ENCODE measurements around the gene NUCB2.
A peak's percentile ranks its signal among the peaks of the same experiment; 100 is the strongest.

Gene NUCB2

DNA sequence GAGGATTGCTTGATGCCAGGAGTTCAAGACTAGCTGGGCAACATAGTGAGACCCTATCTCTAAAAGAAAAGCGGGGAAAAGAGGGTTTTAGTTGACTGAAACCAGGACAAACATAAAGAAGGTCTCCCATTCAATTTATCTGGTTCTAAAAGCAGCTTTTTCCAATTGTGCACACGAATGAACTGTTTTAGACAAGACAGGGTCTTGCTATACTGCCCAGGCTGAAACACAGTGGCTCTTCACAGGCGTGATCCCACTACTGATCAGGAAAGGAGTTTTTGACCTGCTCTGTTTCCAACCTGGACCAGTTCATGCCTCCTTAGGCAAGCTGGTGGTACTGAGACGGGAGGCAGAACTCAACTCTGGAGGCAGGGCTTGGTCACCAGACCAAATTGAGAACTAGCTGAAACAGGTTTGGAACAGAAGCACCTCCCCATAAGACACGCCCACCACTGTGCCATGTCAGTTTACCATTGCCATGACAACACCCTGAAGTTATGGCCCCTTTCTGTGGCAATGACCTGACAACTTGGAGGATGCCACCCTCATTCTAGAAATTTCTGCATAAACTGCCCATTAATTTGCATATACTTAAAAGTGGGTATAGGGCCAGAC lies 2.8 kb upstream of the NUCB2 start:
- no peaks in the 10 kb centered on the region for H3K27me3 ChIP-seq
- H3K4me3 ChIP-seq (ENCODE audit: low read depth, low read length) = no peak overlapping the region
- H3K4me1 ChIP-seq = no peaks in the 10 kb centered on the region
- no peak for DNase-seq
- TF ChIP-seq, protein P1, sequence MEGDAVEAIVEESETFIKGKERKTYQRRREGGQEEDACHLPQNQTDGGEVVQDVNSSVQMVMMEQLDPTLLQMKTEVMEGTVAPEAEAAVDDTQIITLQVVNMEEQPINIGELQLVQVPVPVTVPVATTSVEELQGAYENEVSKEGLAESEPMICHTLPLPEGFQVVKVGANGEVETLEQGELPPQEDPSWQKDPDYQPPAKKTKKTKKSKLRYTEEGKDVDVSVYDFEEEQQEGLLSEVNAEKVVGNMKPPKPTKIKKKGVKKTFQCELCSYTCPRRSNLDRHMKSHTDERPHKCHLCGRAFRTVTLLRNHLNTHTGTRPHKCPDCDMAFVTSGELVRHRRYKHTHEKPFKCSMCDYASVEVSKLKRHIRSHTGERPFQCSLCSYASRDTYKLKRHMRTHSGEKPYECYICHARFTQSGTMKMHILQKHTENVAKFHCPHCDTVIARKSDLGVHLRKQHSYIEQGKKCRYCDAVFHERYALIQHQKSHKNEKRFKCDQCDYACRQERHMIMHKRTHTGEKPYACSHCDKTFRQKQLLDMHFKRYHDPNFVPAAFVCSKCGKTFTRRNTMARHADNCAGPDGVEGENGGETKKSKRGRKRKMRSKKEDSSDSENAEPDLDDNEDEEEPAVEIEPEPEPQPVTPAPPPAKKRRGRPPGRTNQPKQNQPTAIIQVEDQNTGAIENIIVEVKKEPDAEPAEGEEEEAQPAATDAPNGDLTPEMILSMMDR (IDR thresholded peaks at IDR 0.05; ENCODE audit: low read depth, low read length) = no peak
- H3K36me3 ChIP-seq = no peaks in the 10 kb centered on the region
- no peaks in the 10 kb centered on the region for H3K9me3 ChIP-seq

DNA sequence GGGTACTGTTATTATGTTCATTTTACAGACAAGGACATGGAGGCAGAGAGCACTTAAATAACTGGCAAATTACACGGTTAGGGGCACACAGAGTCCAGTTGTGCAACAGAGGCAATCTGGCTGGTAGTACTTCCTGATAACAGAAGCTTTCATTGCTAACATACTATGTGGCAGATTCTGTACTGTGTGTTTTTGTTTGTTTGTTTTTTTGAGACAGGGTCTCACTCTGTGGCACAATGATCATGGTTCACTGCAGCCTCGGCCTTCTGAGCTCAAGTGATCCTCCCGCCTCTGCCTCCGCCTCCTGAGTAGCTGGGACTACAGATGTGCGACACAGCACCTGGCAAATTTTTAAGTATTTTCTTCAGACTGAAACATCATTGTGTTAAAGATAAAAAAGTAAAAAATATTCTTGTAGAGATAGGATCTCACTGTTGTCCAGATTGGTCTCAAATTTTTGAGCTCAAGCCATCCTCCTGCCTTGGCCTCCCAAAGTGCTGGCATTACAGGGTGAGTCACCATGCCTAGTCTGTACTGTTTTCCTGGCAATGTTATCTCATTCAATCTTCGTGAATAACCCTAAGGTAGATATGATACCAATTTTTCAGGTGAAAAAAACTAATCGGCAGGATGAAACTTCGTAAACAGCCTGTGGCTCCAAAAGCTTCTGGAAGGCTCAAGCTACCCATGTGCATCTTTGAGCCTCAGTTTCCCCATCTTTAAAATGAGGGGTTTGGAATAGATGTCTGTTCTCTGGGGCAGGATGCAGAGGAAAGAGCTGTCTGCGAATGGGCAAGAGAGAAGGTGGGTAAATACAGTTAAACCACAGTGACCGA lies 921 bp upstream of the NUCB2 start:
- DNase-seq = no peak
- TF ChIP-seq, protein P1 (IDR thresholded peaks at IDR 0.05; ENCODE audit: low read depth, low read length) = no peak
- H3K4me1 ChIP-seq = no peaks in the 10 kb centered on the region

DNA sequence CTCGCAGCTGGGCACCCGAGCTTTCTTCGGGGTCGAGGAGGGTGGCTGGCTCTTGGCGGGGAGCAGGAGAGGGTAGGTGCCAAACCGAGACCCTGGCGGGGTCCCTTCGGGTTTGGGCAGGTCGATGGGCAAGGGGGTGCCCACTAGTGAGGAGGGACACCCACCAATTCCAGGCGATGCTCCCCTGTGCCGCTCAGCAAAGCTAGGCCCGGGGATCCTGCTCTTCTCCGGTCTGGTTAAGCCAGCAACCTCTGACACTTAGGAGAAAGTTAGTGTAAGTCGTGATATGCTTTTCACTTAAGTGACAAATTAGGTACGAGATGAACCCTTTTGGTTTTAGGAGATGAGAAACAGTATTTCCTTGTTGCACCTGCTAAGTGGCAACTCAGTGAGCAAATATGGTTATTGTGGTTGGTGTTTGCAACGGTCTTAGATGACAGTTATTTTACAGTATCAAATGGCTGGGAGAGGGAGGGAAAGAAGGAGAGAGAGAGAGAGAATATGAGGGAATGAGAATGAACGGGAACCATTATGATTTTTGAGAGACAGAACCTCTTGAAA lies 565 bp downstream of the NUCB2 start:
- DNase-seq = no peak
- Histone ChIP-seq H3K4me3 (ENCODE audit: low read depth, low read length) (peak overlapping the region; percentile 71), H3K27me3 (no peaks in the 10 kb centered on the region), H3K36me3 (no peaks in the 10 kb centered on the region), H3K4me1 (no peaks in the 10 kb centered on the region), H3K9me3 (no peaks in the 10 kb centered on the region)
- TF ChIP-seq, protein P1 (IDR thresholded peaks at IDR 0.05; ENCODE audit: low read depth, low read length) = no peak

More for the DNA sequence above, 921 bp upstream of the NUCB2 start:
- Histone ChIP-seq H3K9me3 (no peaks in the 10 kb centered on the region), H3K4me3 (ENCODE audit: low read depth, low read length) (peak overlapping the region; percentile 71), H3K27me3 (no peaks in the 10 kb centered on the region), H3K36me3 (no peaks in the 10 kb centered on the region)

DNA sequence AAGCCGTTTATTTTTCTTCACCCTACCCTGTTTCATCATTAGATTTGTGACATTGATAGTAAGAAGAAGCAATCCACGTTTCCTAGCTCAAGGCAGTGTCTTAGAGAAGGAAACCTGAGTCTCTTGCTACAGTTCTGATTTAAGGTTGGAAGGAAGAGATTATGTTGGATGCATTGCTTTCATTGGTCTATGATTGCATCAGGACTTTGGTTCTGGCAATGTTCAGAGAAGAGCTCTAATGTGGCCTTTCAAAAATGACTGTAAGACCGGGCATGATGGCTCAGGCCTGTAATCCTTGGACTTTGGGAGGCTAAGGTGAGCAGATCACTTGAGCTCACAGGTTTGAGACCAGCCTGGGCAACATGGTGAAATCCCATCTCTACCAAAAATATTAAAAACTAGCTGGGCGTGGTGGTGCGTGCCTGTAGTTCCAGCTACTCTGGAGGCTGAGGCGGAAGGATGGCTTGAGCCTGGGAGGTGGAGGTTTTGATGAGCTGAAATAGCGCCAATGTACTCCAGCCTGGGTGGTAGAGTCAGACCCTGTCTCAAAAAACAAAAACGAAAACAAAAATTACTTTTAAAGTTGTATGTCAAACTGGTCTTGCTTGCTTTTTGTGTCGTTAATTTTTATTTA lies 4.1 kb downstream of the NUCB2 start:
- Histone ChIP-seq H3K4me1 (no peaks in the 10 kb centered on the region), H3K4me3 (ENCODE audit: low read depth, low read length) (no peak overlapping the region), H3K9me3 (no peaks in the 10 kb centered on the region), H3K27me3 (no peaks in the 10 kb centered on the region), H3K36me3 (no peaks in the 10 kb centered on the region)
- DNase-seq = no peak
- TF ChIP-seq, protein P1 (IDR thresholded peaks at IDR 0.05; ENCODE audit: low read depth, low read length) = no peak

DNA sequence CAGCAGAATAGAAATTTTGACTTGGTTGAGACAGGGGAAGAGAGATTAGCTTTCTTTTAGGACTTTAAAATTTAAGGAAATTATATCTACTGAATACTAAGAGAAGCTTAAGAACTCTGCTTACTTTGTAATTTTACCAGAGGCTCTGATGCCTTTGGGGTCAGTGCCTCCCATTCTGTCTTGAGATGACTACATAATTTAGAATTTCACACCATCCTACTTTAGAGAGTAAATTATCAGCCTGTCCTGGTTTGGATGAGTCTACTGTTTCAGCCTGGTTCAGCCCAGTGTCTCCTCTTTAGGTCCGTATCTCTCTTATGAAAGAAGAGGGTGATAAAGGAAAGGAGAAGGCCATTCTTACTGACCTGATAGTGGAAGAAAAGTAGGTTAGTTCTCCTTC lies 9.8 kb downstream of the NUCB2 start:
- Histone ChIP-seq H3K36me3 (no peaks in the 10 kb centered on the region), H3K9me3 (no peaks in the 10 kb centered on the region), H3K4me1 (no peaks in the 10 kb centered on the region), H3K4me3 (ENCODE audit: low read depth, low read length) (no peak overlapping the region), H3K27me3 (no peaks in the 10 kb centered on the region)
- TF ChIP-seq, protein P1 (IDR thresholded peaks at IDR 0.05; ENCODE audit: low read depth, low read length) = no peak
- DNase-seq = no peak
